Pancreas (tissue), 10 donors: Measurements from ENCODE around the gene TEC. TPM values are rescaled to one million over a fixed set of nuclear protein-coding genes. Genes with fewer than 3 reads are reported as not detected.
"Not testable (repeated sequence)": the region's sequence is repeated elsewhere in the genome, so short reads cannot be mapped to it uniquely, and the experiment has no call there.

Experiments
- ATAC-seq, 4 donors: fragments of 200-7000 bp; cut with Tn5 transposase; one replicate each; pipeline versions ENCODE4 v1.8.0 to v1.9.1; 2020; ENCODE audit warnings: mild to moderate bottlenecking in 4 of 4, moderate library complexity in 4 of 4
- DNase-seq, 6 donors: peaks; one replicate each; pipeline ENCODE4 v3.0.0-alpha.2; 2020
- FAIRE-seq: peaks from 2 replicates; lab custom pipeline; 2012; peaks lifted over from hg19 to GRCh38; lab: Jason Lieb, UNC
- H3K27ac ChIP-seq, 4 donors: fragments of 200-600 bp; sonication (generic); 1 replicate in 3 of 4; 2 replicates in 1 of 4; pipeline versions ENCODE4 v1.5.0 to v1.8.0; 2020
- H3K27me3 ChIP-seq, 4 donors: fragments of 200-600 bp; one replicate each; pipeline ENCODE4 v1.8.0; 2021
- H3K36me3 ChIP-seq, 3 donors: fragments of 200-600 bp; sonication (generic) in 1 of 3; one replicate each; pipeline versions ENCODE4 v1.5.0 to v1.8.0; 2020 to 2021
- H3K4me1 ChIP-seq, 3 donors: fragments of 200-600 bp; one replicate each; pipeline ENCODE4 v1.8.0; 2021
- H3K4me3 ChIP-seq, 4 donors: fragments of 200-600 bp; sonication (generic) in 2 of 4; one replicate each; pipeline versions ENCODE4 v1.5.0 to v1.8.0; 2020 to 2021
- H3K9me3 ChIP-seq, 4 donors: fragments of 200-600 bp; one replicate each; pipeline ENCODE4 v1.8.0; 2021
- WGBS, 2 donors: extraction: QIAGEN DNeasy Blood & Tissue Kit; methylation state at CpG; one replicate each; pipeline ENCODE4 v1.1.7; 2013; 5-methylcytosine and 5-hydroxymethylcytosine counted together
- intact Hi-C, 3 donors: fragments of 100-400 bp; cut with DNase I; formaldehyde crosslinking; loops; one replicate each; pipeline versions ENCODE4 v1.11.1 to v1.14.2; 2022
- polyA plus RNA-seq, 2 donors: library from polyadenylated mRNA; stranded (reverse); fragments of 200-250 nt; gene quantifications; one replicate each; pipeline ENCODE4 v1.2.3, GENCODE V29; 2013
- total RNA-seq, 6 donors: library from RNA; stranded (reverse); fragmentation: NEBNext Ultra II Directional in 4 of 6; extraction: Animal tissue kit (Norgen Biotek cat#: 25700) in 4 of 6; gene quantifications; one replicate each; pipeline versions ENCODE4 v1.2.1 to v1.2.4, GENCODE V29; 2021 to 2023
- TF ChIP-seq, protein P1 (sequence below), 4 donors: fragments of 200-600 bp; sonication (generic) in 3 of 4; IDR thresholded peaks; one replicate each; pipeline versions ENCODE4 v1.5.0 to v1.8.0; 2021; ENCODE audit warnings: antibody characterized with exemption in 4 of 4
- donor health status: healthy with polysubstance abuse.
- donor health status: DM: no; HTN: no; CAD: no; lungs with moderate emphysema.
- donor health status: DM: no; HTN: no; CAD: no.
- donor health status: control.
- donor health status: control.
- donor health status: Bipolar disorder and iron deficiency.
- donor health status: DM: yes; HTN: yes; CAD: no.
- donor health status: DM: no; HTN: no; CAD: no.
- donor health status: DM: no; HTN: no; CAD: no.
- donor health status: DM: yes; HTN: yes; CAD: no.

Gene TEC
- total and polyA plus RNA-seq, 8 donors, result 0.49 to 3.0 (median 0.97) TPM

GRCh38 chr4:48296365-48296764, 26.7 kb upstream of the TEC start:
- no peaks in the 10 kb centered on the region for H3K27me3 ChIP-seq
- intact Hi-C loops, result no loop called here
- TF ChIP-seq, protein P1, sequence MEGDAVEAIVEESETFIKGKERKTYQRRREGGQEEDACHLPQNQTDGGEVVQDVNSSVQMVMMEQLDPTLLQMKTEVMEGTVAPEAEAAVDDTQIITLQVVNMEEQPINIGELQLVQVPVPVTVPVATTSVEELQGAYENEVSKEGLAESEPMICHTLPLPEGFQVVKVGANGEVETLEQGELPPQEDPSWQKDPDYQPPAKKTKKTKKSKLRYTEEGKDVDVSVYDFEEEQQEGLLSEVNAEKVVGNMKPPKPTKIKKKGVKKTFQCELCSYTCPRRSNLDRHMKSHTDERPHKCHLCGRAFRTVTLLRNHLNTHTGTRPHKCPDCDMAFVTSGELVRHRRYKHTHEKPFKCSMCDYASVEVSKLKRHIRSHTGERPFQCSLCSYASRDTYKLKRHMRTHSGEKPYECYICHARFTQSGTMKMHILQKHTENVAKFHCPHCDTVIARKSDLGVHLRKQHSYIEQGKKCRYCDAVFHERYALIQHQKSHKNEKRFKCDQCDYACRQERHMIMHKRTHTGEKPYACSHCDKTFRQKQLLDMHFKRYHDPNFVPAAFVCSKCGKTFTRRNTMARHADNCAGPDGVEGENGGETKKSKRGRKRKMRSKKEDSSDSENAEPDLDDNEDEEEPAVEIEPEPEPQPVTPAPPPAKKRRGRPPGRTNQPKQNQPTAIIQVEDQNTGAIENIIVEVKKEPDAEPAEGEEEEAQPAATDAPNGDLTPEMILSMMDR (IDR thresholded peaks at IDR 0.05), result no peak
- DNase-seq, result no peak
- FAIRE-seq, result no peak
- H3K27ac ChIP-seq, result no peak overlapping the region
- H3K4me3 ChIP-seq, result no peak overlapping the region
- H3K36me3 ChIP-seq, result no peaks in the 10 kb centered on the region
- no peak for ATAC-seq
- no peaks in the 10 kb centered on the region for H3K9me3 ChIP-seq
- 74 to 87% methylated on average over 6 of the region's 6 CpGs for WGBS, 2 donors
- H3K4me1 ChIP-seq, result no peaks in the 10 kb centered on the region

- H3K4me3 ChIP-seq, result no peak overlapping the region
- FAIRE-seq (no peak), ATAC-seq (no peak), DNase-seq (no peak)
- H3K27me3 ChIP-seq, result no peaks in the 10 kb centered on the region
- TF ChIP-seq, protein P1 (IDR thresholded peaks at IDR 0.05), result no peak
- H3K36me3 ChIP-seq, result no peaks in the 10 kb centered on the region
- intact Hi-C loops, result no loop called here
- no peaks in the 10 kb centered on the region for H3K4me1 ChIP-seq
- H3K9me3 ChIP-seq, result no peaks in the 10 kb centered on the region
- H3K27ac ChIP-seq, result no peak overlapping the region
Observed at GRCh38 chr4:48295116-48295515, 25.5 kb upstream of the TEC start.

- peak in 1 of 6 donors; percentile 47 for DNase-seq
- H3K9me3 ChIP-seq, H3K4me1 ChIP-seq, H3K36me3 ChIP-seq, FAIRE-seq, H3K27ac ChIP-seq, ATAC-seq, H3K27me3 ChIP-seq, H3K4me3 ChIP-seq, intact Hi-C loops: not testable (repeated sequence)
- WGBS, 2 donors, result 95 to 97% methylated on average over 21 to 39 of the region's 40 CpGs
Observed at GRCh38 chr4:48292218-48292790, 22.7 kb upstream of the TEC start.

GRCh38 chr4:48290146-48290772, 20.6 kb upstream of the TEC start:
- FAIRE-seq (no peak), DNase-seq (peak in 1 of 6 donors; percentile 33), ATAC-seq (peak in 3 of 4 donors; percentile 77 to 79 (median 79))
- Histone ChIP-seq H3K36me3 (no peaks in the 10 kb centered on the region), H3K27ac (no peak overlapping the region), H3K27me3 (no peaks in the 10 kb centered on the region), H3K4me3 (no peak overlapping the region), H3K9me3 (no peaks in the 10 kb centered on the region), H3K4me1 (no peaks in the 10 kb centered on the region)
- intact Hi-C loops, result no loop called here
- TF ChIP-seq, protein P1 (IDR thresholded peaks at IDR 0.05), result peak; percentile 18 to 40 (median 36)
- 36 to 37% methylated on average over 5 of the region's 5 CpGs for WGBS, 2 donors

DNA sequence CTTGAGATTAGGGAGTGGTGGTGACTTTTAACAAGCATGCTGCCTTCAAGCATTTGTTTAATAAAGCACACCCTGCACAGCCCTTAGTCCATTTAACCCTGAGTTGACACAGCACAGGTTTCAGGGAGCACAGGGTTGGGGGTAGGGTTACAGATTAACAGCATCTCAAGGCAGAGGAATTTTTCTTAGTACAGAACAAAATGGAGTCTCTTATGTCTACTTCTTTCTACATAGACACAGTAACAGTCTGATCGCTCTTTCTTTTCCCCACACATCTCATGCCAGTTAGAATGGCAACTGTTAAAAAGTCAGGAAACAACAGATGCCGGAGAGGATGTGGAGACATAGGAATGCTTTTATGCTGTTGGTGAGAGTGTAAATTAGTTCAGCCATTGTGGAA, 16.4 kb upstream of the TEC start:
- intact Hi-C loops, H3K36me3 ChIP-seq, ATAC-seq, H3K27ac ChIP-seq, H3K4me1 ChIP-seq, H3K27me3 ChIP-seq, H3K9me3 ChIP-seq, DNase-seq, H3K4me3 ChIP-seq, FAIRE-seq: not testable (repeated sequence)
- WGBS, 2 donors, result 96 to 97% methylated on average over 2 of the region's 2 CpGs

DNA sequence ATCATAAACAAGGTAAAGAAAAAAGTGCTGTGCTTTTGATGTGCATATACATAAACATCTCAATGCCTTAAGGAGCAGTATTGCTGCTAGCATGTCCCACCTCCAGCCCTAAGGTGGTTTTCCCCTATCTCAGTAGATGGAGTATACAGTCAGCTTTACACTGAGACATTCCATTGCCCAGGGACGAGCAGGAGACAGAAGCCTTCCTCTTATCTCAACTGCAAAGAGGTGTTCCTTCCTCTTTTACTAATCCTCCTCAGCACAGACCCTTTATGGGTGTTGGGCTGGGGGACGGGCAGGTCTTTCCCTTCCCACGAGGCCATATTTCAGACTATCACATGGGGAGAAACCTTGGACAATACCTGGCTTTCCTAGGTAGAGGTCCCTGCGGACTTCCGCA, 16.0 kb upstream of the TEC start:
- H3K4me1 ChIP-seq, H3K27ac ChIP-seq, H3K9me3 ChIP-seq, H3K4me3 ChIP-seq, FAIRE-seq, intact Hi-C loops, H3K36me3 ChIP-seq, DNase-seq, ATAC-seq, H3K27me3 ChIP-seq: not testable (repeated sequence)
- WGBS, 2 donors, result 58 to 66% methylated on average over 5 of the region's 5 CpGs
